Neural progenitor cell (in vitro differentiated cells): ENCODE measurements around the gene TNS3. TPM values are rescaled to one million over a fixed set of nuclear protein-coding genes. Genes with fewer than 3 reads are reported as not detected.
A peak's percentile ranks its signal among the peaks of the same experiment; 100 is the strongest.
"Not testable (repeated sequence)": the region's sequence is repeated elsewhere in the genome, so short reads cannot be mapped to it uniquely, and the experiment has no call there.

Source experiments
- DNase-seq: peaks from one replicate; pipeline ENCODE4 v3.0.0-alpha.2; 2016; ENCODE audit warnings: low spot score
- H2AFZ ChIP-seq: fragments of 200-600 bp; sonication (generic); replicated peaks from 2 replicates; pipeline ENCODE4 v1.6.1; 2016; ENCODE audit warnings: antibody characterized with exemption
- H3F3A ChIP-seq: fragments of 200-600 bp; sonication (generic); 2 replicates; pipeline ENCODE4 v1.6.1; 2016; ENCODE audit warnings: antibody characterized with exemption, low read depth
- H3K27ac ChIP-seq: fragments of 200-600 bp; sonication (generic); 2 replicates; pipeline ENCODE4 v1.5.1; 2016; ENCODE audit warnings: mild to moderate bottlenecking
- H3K27me3 ChIP-seq: fragments of 200-600 bp; sonication (generic); 2 replicates; pipeline ENCODE4 v1.6.1; 2016; ENCODE audit warnings: mild to moderate bottlenecking, moderate library complexity
- H3K36me3 ChIP-seq: fragments of 200-600 bp; sonication (generic); 2 replicates; pipeline ENCODE4 v1.5.1; 2016
- H3K4me1 ChIP-seq: fragments of 200-600 bp; sonication (generic); 2 replicates; pipeline ENCODE4 v1.6.1; 2016; ENCODE audit warnings: mixed run types
- H3K4me2 ChIP-seq: fragments of 200-600 bp; sonication (generic); 2 replicates; pipeline ENCODE4 v1.6.1; 2016
- H3K4me3 ChIP-seq: fragments of 200-600 bp; sonication (generic); 2 replicates; pipeline ENCODE4 v1.5.1; 2016
- H3K79me2 ChIP-seq: fragments of 200-600 bp; sonication (generic); 2 replicates; pipeline ENCODE4 v1.6.1; 2016; ENCODE audit warnings: low read depth
- H3K9ac ChIP-seq: fragments of 200-600 bp; sonication (generic); 2 replicates; pipeline ENCODE4 v1.6.1; 2016
- H3K9me3 ChIP-seq: fragments of 200-600 bp; sonication (generic); 2 replicates; pipeline ENCODE4 v1.5.1; 2016; ENCODE audit warnings: low read depth
- H4K20me1 ChIP-seq: fragments of 200-600 bp; sonication (generic); 2 replicates; pipeline ENCODE4 v1.6.1; 2016; ENCODE audit warnings: low read depth
- H3K27ac Mint-ChIP-seq: 3 replicates; pipeline ENCODE4 v1.8.0; 2021; ENCODE audit warnings: mixed read lengths
- H3K27me3 Mint-ChIP-seq: 2 replicates; pipeline ENCODE4 v1.8.0; 2022; ENCODE audit warnings: low read depth, mild to moderate bottlenecking, inconsistent platforms, moderate library complexity, mixed read lengths; ENCODE audit not compliant: insufficient read depth
- H3K36me3 Mint-ChIP-seq: 3 replicates; pipeline ENCODE4 v1.8.0; 2021; ENCODE audit warnings: mixed read lengths
- H3K4me1 Mint-ChIP-seq: 3 replicates; pipeline ENCODE4 v1.8.0; 2021; ENCODE audit warnings: mixed read lengths
- H3K4me3 Mint-ChIP-seq: 3 replicates; pipeline ENCODE4 v1.8.0; 2021; ENCODE audit warnings: mild to moderate bottlenecking, moderate library complexity, mixed read lengths
- H3K9me3 Mint-ChIP-seq: 3 replicates; pipeline ENCODE4 v1.8.0; 2020; ENCODE audit warnings: mixed read lengths
- EZH2 ChIP-seq: fragments of 200-600 bp; sonication (generic); IDR thresholded peaks from 2 replicates; pipeline ENCODE4 v1.6.1; 2017; ENCODE audit warnings: antibody characterized with exemption, mild to moderate bottlenecking, moderate library complexity
- EZH2phosphoT487 ChIP-seq: fragments of 200-600 bp; sonication (generic); IDR thresholded peaks from 2 replicates; pipeline ENCODE4 v1.6.1; 2017; ENCODE audit warnings: antibody characterized with exemption
- total RNA-seq: library from RNA; depleted of rRNA; stranded (reverse); fragments of >200 nt; gene quantifications from 2 replicates; pipeline ENCODE4 v1.2.3, GENCODE V29; 2015; ENCODE audit warnings: low replicate concordance
- TF ChIP-seq, protein P1 (sequence below): fragments of 200-600 bp; sonication (generic); IDR thresholded peaks from 2 replicates; pipeline ENCODE4 v1.5.1; 2017; ENCODE audit warnings: antibody characterized with exemption, mild to moderate bottlenecking

Gene TNS3
- total RNA-seq, 1 donor from 2014 or later: 15.0 TPM

DNA sequence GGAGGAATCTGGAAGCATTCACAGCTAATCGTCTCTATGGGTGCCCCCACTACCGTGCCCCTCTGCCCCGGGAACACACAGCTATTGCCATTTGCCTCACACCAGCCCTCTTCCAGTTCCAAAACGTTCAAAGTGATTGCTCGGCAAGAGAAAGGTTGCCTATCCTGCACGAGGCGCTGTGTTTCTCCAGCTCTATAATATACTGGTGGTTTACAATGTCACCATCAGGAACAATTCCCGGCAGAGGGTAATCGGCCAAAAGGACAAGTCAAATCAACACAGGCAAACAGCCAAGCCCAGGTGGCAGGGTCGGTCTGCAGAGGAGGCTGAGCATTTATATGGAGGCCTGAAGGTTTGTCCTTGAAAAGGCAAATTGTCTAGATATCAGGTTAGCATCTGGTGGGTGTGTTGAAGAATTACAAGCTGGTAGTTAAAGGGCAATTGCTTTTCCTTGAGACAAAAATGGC lies 29.2 kb upstream of the TNS3 start:
- Mint-ChIP-seq H3K36me3 (no peaks in the 10 kb centered on the region), H3K9me3 (no peaks in the 10 kb centered on the region), H3K27me3 (no peaks in the 10 kb centered on the region), H3K4me3 (no peak overlapping the region), H3K27ac (no peak overlapping the region), H3K4me1 (peaks cover 2% of the 10 kb centered on the region)
- Histone ChIP-seq H2AFZ (no peak overlapping the region), H3K36me3 (no peaks in the 10 kb centered on the region), H3K4me1 (peaks cover 5% of the 10 kb centered on the region), H3K9me3 (no peaks in the 10 kb centered on the region), H4K20me1 (no peaks in the 10 kb centered on the region), H3K4me3 (no peak overlapping the region), H3K27ac (no peak overlapping the region), H3K9ac (no peak overlapping the region), H3F3A (no peaks in the 10 kb centered on the region), H3K27me3 (no peaks in the 10 kb centered on the region), H3K79me2 (no peaks in the 10 kb centered on the region), H3K4me2 (no peak overlapping the region)
- TF ChIP-seq, protein P1, sequence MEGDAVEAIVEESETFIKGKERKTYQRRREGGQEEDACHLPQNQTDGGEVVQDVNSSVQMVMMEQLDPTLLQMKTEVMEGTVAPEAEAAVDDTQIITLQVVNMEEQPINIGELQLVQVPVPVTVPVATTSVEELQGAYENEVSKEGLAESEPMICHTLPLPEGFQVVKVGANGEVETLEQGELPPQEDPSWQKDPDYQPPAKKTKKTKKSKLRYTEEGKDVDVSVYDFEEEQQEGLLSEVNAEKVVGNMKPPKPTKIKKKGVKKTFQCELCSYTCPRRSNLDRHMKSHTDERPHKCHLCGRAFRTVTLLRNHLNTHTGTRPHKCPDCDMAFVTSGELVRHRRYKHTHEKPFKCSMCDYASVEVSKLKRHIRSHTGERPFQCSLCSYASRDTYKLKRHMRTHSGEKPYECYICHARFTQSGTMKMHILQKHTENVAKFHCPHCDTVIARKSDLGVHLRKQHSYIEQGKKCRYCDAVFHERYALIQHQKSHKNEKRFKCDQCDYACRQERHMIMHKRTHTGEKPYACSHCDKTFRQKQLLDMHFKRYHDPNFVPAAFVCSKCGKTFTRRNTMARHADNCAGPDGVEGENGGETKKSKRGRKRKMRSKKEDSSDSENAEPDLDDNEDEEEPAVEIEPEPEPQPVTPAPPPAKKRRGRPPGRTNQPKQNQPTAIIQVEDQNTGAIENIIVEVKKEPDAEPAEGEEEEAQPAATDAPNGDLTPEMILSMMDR: no peak
- no peak for DNase-seq

DNA sequence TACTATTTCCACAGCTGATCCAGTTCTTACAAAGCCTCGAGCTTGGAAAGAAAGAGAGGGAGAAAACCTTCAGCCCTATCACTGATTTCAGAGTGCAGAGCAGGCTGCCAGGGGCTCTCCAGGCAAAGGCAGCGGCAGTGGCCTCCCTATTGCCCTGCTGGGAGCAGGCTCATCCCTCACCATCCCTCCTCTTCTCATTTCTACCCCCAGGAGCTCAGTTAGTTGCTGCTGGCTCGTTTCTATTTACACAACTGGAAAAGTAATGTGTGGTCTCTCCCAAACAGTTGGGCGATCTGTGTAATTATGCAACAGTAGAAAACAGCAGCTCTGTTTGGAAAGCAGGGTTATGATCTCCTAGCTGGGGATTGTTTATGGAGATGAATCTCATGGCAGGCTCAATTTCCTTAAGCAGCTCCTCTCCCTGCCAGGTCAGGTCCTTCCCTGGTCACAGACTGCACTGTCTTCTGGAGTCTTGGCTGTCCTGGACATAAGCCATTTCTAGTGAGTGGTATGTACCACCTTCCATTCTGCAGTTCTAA lies 28.7 kb upstream of the TNS3 start:
- H3F3A ChIP-seq: no peaks in the 10 kb centered on the region

DNA sequence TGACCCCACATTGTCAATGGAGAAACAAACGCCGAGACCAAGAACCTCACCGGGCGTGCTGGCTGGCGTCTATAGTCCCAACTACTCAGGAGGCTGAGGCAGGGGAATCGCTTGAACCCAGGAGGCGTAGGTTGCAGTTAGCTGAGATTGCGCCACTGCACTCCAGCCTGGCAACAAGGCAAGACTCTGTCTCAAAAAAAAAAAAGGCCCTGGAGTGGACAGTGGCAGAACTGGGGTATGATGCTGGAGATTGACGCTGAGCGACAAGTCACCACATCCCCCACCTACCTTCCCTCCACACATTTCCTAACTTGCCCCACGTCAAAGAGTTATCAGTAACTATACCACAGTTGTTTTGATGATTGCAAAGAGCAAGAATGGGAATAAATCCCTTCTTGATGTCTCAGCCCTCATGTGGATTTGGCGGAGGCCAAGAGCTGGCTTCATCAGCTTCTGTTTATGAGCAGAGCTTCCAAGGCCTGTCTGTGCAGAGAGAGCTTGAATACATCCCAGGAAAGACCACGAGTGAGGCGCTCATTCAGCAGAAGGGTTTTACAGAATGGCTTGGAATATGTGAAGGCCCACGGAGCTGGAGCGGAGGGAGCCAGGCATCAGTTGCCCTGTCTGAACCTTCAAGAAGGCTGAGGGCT lies 28.0 kb upstream of the TNS3 start:
- no peak overlapping the region for H3K4me3 Mint-ChIP-seq
- TF ChIP-seq, protein P1: no peak
- TF ChIP-seq EZH2 (no peak), EZH2phosphoT487 (no peak)
- H2AFZ ChIP-seq: peak overlapping the region; percentile 26
- H3K4me2 ChIP-seq: no peak overlapping the region
- H3K79me2 ChIP-seq: no peaks in the 10 kb centered on the region
- peaks cover 2% of the 10 kb centered on the region for H3K4me1 Mint-ChIP-seq
- no peak for DNase-seq
- H3K36me3 Mint-ChIP-seq: no peaks in the 10 kb centered on the region
- H3K9ac ChIP-seq: no peak overlapping the region
- no peaks in the 10 kb centered on the region for H3K9me3 ChIP-seq
- H4K20me1 ChIP-seq: no peaks in the 10 kb centered on the region
- H3K4me1 ChIP-seq: peaks cover 5% of the 10 kb centered on the region
- no peaks in the 10 kb centered on the region for H3F3A ChIP-seq
- H3K27me3 Mint-ChIP-seq: peaks cover 2% of the 10 kb centered on the region
- no peaks in the 10 kb centered on the region for H3K9me3 Mint-ChIP-seq
- no peak overlapping the region for H3K27ac Mint-ChIP-seq
- H3K27ac ChIP-seq: no peak overlapping the region
- H3K27me3 ChIP-seq: no peaks in the 10 kb centered on the region
- no peaks in the 10 kb centered on the region for H3K36me3 ChIP-seq
- H3K4me3 ChIP-seq: no peak overlapping the region

More for the DNA sequence above, 28.7 kb upstream of the TNS3 start:
- no peaks in the 10 kb centered on the region for H3K27me3 ChIP-seq
- Mint-ChIP-seq H3K4me1 (peaks cover 2% of the 10 kb centered on the region), H3K27me3 (no peaks in the 10 kb centered on the region), H3K4me3 (no peak overlapping the region), H3K9me3 (no peaks in the 10 kb centered on the region), H3K36me3 (no peaks in the 10 kb centered on the region), H3K27ac (no peak overlapping the region)
- H3K4me2 ChIP-seq: no peak overlapping the region
- H3K4me3 ChIP-seq: no peak overlapping the region
- H3K9me3 ChIP-seq: no peaks in the 10 kb centered on the region
- H4K20me1 ChIP-seq: no peaks in the 10 kb centered on the region
- no peak for DNase-seq
- no peak overlapping the region for H3K27ac ChIP-seq
- H2AFZ ChIP-seq: peak overlapping the region; percentile 26
- H3K9ac ChIP-seq: no peak overlapping the region
- H3K79me2 ChIP-seq: no peaks in the 10 kb centered on the region
- TF ChIP-seq EZH2 (no peak), EZH2phosphoT487 (no peak)
- TF ChIP-seq, protein P1: no peak
- peaks cover 5% of the 10 kb centered on the region for H3K4me1 ChIP-seq
- no peaks in the 10 kb centered on the region for H3K36me3 ChIP-seq

DNA sequence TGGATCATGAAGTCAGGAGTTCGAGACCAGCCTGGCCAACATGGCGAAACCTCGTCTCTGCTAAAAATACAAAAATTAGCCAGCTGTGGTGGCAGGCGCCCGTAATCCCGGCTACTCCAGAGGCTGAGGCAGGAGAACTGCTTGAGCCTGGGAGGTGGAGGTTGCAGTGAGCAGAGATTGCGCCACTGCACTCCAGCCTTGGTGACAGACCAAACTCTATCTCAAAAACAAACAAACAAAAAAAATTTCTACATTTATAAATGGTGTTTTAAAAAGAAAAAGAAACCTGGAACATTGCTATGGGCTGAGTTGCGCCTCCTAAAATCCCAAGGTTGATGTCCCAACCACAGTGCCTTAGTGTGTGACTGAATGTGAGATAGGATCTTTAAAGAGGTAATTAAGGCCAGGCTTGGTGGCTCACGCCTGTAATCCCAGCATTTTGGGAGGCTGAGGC lies 24.7 kb upstream of the TNS3 start:
- not testable (repeated sequence) for H3K36me3 Mint-ChIP-seq, H3K4me3 ChIP-seq, H3K4me3 Mint-ChIP-seq, H3K4me1 ChIP-seq, H3F3A ChIP-seq, H3K4me2 ChIP-seq, DNase-seq, H3K27ac Mint-ChIP-seq, H2AFZ ChIP-seq, H3K36me3 ChIP-seq, H3K9ac ChIP-seq, H3K9me3 ChIP-seq, H4K20me1 ChIP-seq, H3K27ac ChIP-seq, H3K79me2 ChIP-seq, H3K27me3 ChIP-seq, H3K4me1 Mint-ChIP-seq, H3K27me3 Mint-ChIP-seq, H3K9me3 Mint-ChIP-seq
